ENCODE results near the gene NDST3.
"Not testable (repeated sequence)": the region's sequence is repeated elsewhere in the genome, so short reads cannot be mapped to it uniquely, and the experiment has no call there.

NDST3 gene

DNA sequence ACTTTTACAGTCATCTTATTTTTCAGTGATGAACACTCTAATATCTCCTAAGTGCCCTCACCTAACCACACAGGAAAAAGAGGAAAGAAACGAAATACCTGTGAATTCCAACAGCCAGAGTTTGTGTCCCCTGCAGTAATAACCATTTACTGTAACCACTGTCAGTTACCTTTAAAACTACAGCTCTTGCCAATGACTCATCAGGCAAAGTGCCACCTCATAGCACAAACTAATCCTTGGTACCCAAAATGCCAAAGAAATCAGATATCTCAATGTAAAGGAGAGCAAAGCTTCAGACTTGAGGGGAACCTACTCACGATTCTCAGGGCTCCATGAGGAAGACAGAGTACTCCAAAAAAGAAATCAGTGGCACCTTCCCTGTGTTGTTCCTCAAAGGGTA lies 146.5 kb downstream of the NDST3 start:
- DNase-seq (ENCODE audit: low spot score), result no peak

DNA sequence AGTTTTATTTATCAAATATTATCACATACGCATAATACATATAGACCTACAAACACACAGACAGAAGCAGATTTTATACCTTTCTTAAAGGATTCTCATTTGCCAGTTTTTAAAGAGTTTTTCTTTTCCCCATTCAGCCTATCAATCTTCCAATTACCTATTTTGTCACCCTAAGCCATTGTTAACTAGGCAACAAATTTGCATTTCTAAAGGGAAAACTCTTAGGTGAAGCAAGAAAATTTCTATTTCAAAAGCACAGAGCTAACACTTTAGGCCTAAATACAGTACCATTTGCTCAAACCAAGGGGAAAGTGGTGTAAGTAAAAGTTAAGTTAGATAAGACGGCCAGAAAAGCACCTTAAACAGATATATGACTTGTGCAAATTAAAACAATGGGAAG lies 156.6 kb downstream of the NDST3 start:
- no peak for DNase-seq (ENCODE audit: low spot score)

DNA sequence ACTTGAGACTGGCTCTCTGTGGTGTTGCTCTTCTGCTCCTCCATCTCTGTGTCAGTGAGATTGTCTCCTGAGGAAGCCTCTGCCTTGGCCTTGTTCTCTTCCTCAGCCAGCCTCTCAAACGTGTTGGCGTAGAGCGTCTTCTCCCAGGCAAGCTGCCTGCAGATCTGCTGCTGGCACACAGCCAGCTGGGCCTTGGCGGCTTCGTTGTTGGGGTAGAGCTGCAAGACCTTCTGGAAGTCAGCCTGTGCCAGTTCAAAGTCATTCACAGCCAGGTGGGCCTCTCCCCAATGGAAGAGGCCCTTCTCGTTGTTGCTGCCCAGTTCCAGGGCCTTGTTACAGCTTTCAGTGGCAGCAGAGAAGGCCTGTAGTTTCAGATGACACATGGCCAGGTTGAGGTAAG lies 159.1 kb downstream of the NDST3 start:
- no peak for DNase-seq (ENCODE audit: low spot score)

DNA sequence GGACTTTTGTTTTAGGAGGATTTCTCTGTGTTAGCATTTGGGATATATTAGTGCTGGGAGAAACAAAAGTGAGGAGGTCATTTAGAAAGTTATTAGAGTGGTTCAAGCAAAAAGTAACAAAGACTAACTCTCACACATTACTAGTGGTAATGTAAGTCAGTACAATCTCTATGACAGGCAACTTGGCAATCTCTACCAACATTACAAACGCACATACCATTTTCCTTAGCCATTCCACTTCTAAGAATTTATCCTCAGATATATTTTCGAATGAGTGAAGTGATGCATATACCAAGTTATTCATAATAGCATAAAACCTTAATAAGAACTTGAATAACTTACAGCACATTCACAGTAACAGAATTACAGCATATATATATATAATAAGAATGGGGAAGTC lies 172.3 kb downstream of the NDST3 start:
- no peak for DNase-seq (ENCODE audit: low spot score)

DNA sequence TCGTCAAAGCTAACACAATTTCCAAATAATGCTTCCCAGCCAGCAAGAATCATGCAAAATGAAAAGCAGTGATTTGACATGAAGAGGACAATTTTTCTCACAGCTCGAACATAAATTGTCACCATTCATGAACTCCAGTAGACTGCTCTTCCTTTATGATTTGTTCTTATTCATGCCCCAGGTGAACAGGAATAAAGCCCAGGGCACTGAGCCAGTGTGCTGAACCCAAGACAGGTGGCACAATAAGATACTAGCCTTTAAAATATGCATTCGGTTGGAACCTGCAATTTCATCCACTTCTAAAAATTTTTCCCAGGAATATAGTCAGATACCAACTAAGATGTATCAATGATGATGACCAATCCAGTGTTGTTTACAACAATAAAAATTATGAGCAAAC lies 178.8 kb downstream of the NDST3 start:
- no peak for DNase-seq (ENCODE audit: low spot score)

DNA sequence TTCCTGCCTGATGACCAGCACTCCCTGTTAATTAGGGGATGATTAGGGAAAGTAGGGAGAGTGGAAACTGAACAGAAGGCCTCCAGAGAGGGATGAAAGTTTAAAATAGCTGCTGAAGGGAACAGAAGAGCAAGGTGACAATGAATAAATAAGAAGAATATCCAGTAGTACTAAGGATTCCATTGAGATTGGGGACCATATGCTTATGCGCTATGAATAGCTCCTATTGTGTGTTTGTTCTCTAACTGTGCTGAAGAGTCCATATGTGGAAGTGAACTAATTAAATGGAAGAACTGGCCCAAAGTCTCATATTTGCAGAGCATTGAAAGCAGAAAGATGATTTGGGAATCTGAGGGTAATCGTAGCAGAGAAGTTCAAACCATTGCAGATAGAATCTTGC lies 181.5 kb downstream of the NDST3 start:
- no peak for DNase-seq (ENCODE audit: low spot score)

DNA sequence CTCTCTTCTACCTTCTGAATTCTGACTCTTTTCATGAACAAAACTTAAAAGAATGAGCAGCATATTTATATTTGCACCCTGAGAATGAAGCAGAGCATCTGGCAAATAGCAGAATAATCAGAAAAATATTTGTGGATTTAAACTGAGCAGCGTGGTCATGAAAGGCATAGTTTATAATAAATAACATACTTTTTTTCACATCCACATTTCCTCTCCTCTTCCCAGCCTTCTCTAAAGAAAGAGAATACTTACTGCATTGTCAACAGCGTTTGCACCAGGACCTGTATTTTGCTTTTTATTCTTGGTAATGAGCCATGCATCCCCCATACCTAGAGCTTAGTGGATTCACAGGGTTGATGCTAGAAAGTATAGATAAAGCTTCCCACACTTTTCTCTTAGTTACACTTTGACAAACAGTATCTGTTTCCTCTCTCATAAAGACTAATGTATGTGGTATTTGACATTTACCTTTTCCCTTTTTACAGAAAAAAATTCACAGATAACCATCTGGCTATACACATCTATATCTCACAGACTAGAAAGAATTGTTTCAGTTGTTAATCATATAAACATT lies 187.0 kb downstream of the NDST3 start:
- DNase-seq (ENCODE audit: low spot score), result no peak

DNA sequence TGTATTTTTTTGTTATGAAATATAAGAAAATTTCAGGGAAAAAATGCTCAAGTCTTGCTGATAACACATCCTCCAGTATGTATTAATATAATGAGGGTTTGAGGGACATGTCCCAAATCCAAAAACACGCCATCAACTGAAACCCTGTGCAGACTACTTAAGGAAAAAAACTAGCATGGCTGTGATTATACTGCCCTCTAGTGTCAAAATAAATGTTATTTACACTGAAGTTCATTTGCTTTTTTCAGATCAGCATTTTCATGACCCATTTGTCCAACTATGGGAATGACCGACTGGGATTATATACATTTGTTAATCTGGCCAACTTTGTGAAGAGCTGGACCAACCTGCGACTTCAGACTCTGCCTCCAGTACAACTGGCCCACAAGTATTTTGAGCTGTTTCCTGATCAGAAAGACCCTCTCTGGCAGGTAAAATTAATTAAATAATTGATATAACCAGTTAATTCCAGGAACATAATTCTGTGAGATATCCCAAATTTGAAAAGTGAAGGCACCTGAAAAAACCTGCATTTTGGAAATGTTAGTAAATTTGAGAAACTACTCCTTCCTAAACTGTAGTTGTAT lies 190.1 kb downstream of the NDST3 start:
- peak; percentile 2 for DNase-seq (ENCODE audit: low spot score)

DNA sequence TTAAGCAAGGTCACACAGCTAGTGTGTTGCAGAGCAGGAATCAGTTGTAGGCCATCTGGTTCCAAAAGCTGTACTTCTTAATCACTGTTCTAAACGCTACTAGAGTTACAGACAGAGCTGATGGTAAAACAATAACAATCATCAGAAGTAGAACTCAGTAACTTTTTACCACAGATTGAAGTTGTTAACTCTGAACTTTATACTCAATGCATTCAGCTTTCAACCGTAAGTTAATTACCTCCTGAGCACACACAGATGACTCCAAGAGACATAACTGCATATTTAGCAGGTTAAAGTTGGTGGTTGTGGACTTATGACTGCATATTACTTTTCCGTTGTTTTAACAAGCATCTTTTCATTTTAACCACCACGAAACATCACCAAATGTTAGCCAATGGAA lies 191.2 kb downstream of the NDST3 start:
- no peak for DNase-seq (ENCODE audit: low spot score)

DNA sequence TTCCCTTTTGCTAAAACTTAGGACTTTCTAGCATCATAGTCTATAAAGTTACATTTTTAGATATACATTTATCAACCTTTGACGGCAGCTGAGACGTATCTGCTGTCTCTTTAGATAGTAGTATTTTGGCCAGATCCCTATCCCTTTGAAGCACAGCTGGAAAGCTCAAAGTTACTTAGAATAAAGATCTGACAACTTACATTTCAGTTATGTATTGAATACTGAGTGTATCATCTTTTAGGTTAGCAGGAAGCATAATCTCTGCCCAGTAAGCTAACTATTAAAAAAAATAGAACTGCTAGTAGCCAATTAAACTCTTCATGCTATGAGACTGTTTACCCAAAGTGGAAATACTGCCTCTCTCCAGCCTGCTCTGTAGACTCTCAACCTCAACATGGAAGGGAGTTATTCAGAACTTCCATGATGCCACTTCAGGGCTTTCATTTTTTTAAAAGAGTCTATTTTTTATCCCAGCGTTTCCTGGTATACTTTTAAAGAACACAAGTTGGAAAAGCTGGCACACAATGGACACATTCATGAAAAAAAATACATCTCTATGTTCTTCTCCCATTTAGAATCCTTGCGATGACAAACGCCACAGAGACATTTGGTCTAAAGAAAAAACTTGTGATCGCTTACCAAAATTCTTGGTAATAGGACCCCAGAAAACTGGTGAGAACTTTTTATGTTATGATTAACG lies 192.2 kb downstream of the NDST3 start:
- no peak for DNase-seq (ENCODE audit: low spot score)

DNA sequence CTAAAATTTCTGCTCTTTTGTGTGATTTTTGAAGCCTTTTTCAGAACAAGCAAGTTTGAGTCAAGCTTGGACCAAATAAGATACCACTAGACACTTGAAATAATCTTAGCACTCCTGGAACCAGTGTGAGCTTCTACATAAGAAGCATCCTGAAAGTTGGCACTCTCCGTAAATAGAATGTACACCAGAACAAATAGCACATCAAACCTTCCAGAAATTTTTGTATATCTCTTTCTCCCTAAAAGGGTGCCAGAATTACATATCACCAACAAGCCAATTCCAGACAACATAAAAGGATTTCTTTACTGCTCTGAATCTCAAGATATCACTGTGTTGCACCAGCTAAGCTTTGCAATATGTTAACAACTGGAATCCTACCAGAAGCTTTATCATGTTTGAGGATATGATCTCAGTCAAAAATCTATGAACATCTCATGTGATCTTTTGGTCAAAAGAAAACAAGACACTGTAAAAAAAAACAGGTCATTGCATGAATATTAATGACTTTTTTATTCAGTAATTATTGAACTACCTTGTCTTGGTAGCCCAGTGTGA lies 201.4 kb downstream of the NDST3 start:
- no peak for DNase-seq (ENCODE audit: low spot score)

DNA sequence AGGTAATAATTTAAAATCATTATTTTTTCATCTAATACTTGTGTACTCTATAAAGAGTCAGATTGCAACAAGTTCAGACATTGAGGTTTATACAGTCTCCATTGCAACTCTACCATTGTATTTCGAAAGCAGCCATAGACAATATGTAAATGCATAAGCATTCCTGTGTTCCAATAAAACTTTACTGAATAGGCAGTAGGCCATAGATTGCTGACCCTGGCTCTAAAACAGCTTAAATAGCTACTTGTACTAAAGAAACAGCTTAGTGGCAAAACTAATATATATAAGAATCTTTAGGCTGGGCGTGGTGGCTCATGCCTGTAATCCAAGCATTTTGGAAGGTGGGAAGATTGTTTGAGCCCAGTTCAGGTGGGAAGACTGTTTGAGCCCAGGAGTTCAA lies 203.2 kb downstream of the NDST3 start:
- DNase-seq (ENCODE audit: low spot score), result no peak

DNA sequence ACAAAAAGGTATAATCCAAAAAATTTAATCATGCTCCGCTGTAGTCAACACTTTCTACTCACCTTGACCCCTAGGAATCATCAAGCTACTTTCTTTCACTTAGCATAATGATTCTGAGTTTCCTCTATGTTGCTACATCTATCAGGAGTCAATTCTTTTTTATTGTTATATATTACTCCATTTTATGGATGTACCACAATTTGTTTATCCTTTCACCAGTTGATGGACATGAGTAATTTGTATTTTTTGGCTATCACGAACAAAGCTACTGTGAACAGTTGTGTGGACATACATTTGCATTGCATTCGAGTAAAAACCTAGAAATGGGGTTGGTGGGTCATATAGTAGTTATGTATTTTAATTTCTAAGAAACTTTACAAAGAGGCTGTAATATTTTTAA lies 215.6 kb downstream of the NDST3 start:
- DNase-seq (ENCODE audit: low spot score), result no peak

DNA sequence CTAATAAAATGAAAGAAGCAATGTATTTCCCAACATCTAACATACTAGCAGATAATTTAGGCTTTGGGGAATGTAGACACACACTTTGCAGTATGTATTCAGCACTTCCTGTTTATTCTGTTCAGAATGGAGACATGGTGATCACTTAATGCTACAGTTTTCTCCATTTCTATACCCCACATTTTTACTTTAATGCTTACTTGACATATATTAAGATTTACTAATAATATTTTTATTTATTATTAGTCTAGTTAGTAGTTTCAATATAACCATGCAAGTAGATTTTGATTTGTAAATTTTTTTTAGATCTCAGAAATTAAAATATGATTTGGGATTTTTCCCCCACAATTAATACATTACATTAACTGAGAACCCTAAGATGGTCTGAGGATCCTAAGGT lies 220.1 kb downstream of the NDST3 start:
- no peak for DNase-seq (ENCODE audit: low spot score)

DNA sequence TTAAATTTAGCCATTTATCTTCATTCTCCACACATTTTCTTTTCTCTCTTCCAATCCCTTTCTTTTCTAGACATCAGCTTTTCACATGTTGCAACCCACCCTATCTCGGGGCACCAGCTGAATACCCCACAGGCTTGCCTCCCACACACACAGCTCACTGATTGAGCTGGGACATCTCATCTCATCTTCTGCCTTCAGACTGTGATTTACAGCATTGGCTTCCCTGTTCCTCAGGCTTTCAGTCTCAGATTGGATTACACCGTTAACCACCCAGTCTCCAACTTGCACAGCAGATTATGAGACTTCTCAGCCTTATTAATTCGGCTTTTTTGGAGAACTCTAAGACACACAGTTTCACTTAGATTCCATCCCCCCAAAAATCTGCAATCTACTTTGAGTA lies 224.8 kb downstream of the NDST3 start:
- DNase-seq (ENCODE audit: low spot score), result no peak

DNA sequence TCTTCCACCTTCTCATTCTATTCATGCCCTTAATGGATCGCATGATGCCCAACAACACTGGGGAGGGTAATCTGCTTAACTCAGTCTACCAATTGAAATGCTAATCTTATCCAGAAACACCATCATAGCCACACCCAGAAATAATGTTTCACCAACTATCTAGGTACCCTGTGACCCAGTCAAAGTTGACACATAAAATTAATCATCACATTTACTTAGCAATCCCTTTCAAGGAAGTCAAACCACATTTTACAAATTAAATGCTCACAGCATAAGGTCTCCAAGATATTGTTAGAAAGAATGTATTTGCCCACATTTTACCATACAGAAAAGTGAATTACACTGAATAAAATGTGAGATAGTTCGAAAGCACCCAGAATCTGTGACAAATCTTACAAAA lies 226.0 kb downstream of the NDST3 start:
- no peak for DNase-seq (ENCODE audit: low spot score)

DNA sequence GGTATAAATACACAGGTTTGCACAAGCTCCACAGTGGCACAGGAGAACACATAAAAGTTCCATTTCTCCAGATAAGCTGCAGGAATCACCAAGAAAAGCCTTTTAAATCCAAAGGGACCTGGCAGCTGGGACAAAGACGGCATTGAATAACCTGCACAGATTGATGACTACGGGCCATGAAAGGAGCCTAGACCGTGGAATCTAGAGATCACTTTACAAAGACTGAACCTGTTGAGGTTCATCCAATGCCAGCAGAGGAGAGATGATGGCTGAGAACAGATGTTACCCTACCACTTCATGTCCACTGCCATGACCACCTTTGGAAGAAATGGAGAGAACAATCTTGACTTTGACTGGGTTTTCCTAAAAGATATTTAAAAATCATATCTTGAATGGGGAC lies 229.8 kb downstream of the NDST3 start:
- DNase-seq (ENCODE audit: low spot score), result no peak

DNA sequence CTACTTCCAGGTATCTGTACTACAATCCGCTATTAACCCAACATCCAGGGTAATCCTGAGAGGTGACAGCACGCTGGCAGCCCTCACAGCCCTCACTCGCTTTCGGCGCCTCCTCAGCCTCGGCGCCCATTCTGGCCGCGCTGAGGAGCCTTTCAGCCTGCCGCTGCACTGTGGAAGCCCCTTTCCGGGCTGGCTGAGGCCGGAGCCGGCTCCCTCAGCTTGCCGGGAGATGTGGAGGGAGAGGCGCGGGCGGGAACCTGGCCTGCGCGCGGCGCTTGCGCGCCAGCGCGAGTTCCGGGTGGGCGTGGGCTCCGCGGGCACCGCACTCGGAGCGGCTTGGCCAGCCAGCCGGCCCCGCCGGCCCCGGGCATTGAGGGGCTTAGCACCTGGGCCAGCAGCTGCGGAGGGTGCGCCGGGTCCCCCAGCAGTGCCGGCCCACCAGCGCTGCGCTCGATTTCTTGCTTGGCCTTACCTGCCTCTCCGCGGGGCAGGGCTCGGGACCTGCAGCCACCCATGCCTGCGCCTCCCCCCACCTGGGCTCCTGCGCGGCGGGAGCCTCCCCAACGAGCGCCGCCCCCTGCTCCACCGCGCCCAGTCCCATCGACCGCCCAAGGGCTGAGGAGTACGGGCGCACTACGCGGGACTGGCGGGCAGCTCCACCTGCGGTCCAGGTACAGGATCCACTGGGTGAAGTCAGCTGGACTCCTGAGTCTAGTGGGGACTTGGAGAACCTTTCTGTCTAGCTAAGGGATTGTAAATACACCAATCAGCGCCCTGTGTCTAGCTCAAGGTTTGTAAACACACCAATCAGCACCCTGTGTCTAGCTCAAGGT lies 231.2 kb downstream of the NDST3 start:
- DNase-seq (ENCODE audit: low spot score), result no peak

DNA sequence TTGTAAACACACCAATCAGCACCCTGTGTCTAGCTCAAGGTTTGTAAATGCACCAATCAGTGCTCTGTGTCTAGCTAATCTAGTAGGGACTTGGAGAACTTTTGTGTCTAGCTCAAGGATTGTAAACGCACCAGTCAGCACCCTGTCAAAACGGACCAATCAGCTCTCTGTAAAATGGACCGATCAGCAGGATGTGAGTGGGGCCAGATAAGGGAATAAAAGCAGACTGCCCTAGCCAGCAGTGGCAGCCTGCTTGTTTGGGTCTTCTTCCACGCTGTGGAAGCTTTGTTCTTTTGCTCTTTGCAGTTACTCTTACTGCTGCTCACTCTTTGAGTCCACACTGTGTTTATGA lies 231.8 kb downstream of the NDST3 start:
- not testable (repeated sequence) for DNase-seq (ENCODE audit: low spot score)

DNA sequence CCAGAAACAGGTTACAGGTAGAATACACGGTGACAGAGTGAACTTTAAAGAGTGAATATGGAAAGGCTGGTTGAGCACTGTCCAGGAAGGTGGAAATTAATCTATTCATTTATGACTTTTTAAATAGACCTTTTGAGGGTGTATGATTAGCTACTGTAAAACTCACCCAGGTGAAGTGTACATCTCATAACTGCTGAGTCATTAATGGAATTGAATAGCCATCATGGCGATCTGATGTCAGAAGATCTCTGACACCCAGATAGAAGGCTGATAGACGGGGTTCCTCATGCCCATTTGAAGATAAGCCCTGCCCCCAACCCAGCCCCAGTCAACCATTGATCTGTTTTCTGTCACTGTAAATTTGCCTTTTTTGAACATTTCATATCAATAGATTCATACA lies 234.5 kb downstream of the NDST3 start:
- DNase-seq (ENCODE audit: low spot score), result no peak

DNA sequence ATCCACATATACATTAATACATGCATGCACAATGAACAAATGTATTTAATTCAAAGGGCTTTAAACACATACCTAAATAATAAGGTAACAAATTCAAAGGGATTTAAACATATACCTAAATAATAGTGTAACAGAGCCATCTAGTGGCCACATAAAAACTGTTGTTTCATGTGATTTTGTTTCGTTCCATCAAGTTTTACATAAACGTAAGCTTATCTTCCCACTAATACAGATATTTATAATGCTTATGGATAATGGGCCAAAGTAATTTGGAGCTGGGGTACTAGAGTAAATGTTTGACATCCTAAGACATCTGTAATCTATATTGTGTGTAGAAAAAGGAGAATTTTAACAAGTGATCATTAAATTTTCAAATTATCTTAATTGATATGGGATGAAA lies 236.2 kb downstream of the NDST3 start:
- DNase-seq (ENCODE audit: low spot score), result no peak

DNA sequence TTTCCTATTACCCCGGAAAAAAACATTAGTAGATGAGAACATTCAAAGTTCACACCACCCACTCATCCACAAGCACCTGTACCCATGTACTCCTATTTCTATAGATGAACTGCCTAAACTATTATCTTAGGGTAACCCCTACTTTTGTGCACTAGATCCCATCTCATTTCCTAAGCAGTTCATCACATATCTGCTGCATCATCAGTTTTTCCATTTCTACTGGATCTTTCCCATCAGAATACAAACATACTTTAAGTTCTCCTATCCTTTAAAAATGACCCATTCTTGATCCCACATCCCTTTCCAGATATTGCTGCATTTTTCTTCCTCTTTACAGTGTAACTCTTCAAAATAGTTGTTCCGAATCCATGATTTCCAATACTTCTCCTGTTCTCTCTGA lies 237.5 kb downstream of the NDST3 start:
- DNase-seq (ENCODE audit: low spot score), result no peak

DNA sequence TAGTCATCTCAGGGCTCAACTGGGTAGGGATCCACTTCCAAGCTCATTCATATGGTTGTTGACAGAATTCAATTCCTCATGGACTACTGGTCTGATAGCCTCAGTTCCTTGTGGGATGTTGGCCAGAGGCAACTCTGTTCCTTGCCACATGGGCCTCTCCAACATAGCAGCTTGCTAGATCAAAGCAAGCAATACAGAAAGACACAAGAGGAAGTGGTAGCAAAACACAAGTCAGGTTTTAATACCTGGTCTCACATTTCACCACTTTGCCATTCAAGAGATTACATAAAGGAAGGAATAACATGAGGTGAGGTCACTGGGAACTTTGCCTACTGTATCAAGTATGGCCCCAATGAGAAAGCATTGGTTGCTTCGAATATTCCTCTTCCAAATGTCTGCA lies 239.4 kb downstream of the NDST3 start:
- no peak for DNase-seq (ENCODE audit: low spot score)

Measured in HuH-7.5 (cell line).